ENCODE results near the gene DUOXA2.

DUOXA2 gene

GRCh38 chr15:45115312-45115820, 1.2 kb downstream of the DUOXA2 start:
- no peak overlapping the region for H3K27ac ChIP-seq (ENCODE audit: poor library complexity, severe bottlenecking)
- no peaks in the 10 kb centered on the region for H3K4me1 ChIP-seq (ENCODE audit: insufficient read depth, poor library complexity, severe bottlenecking)
- DNase-seq (ENCODE audit: low spot score) (peak; percentile 49), ATAC-seq (ENCODE audit: low read depth) (no peak)
- H3K27me3 ChIP-seq (ENCODE audit: insufficient read depth, poor library complexity, severe bottlenecking): peaks cover 69% of the 10 kb centered on the region
- TF ChIP-seq CTCF (IDR thresholded peaks at IDR 0.05; ENCODE audit: poor library complexity, severe bottlenecking): no peak
- no peaks in the 10 kb centered on the region for H3K36me3 ChIP-seq (ENCODE audit: low read depth)
- H3K9me3 ChIP-seq (ENCODE audit: severe bottlenecking): no peaks in the 10 kb centered on the region
- H3K4me3 ChIP-seq (ENCODE audit: severe bottlenecking): no peak overlapping the region

- DNase-seq (ENCODE audit: low spot score) (peak; percentile 68), ATAC-seq (ENCODE audit: low read depth) (no peak)
- no peak overlapping the region for H3K4me3 ChIP-seq (ENCODE audit: severe bottlenecking)
- H3K36me3 ChIP-seq (ENCODE audit: low read depth): no peaks in the 10 kb centered on the region
- H3K9me3 ChIP-seq (ENCODE audit: severe bottlenecking): no peaks in the 10 kb centered on the region
- H3K27ac ChIP-seq (ENCODE audit: poor library complexity, severe bottlenecking): no peak overlapping the region
- peaks cover 67% of the 10 kb centered on the region for H3K27me3 ChIP-seq (ENCODE audit: insufficient read depth, poor library complexity, severe bottlenecking)
- H3K4me1 ChIP-seq (ENCODE audit: insufficient read depth, poor library complexity, severe bottlenecking): no peaks in the 10 kb centered on the region
- TF ChIP-seq CTCF (IDR thresholded peaks at IDR 0.05; ENCODE audit: poor library complexity, severe bottlenecking): no peak
Observed at GRCh38 chr15:45116006-45116481, 1.9 kb downstream of the DUOXA2 start.

GRCh38 chr15:45116482-45117307, 2.6 kb downstream of the DUOXA2 start:
- Histone ChIP-seq H3K36me3 (ENCODE audit: low read depth) (no peaks in the 10 kb centered on the region), H3K4me3 (ENCODE audit: severe bottlenecking) (no peak overlapping the region), H3K27me3 (ENCODE audit: insufficient read depth, poor library complexity, severe bottlenecking) (peaks cover 61% of the 10 kb centered on the region), H3K9me3 (ENCODE audit: severe bottlenecking) (no peaks in the 10 kb centered on the region), H3K4me1 (ENCODE audit: insufficient read depth, poor library complexity, severe bottlenecking) (peaks cover 2% of the 10 kb centered on the region), H3K27ac (ENCODE audit: poor library complexity, severe bottlenecking) (no peak overlapping the region)
- peak; percentile 73 for DNase-seq (ENCODE audit: low spot score)
- no peak for ATAC-seq (ENCODE audit: low read depth)
- no peak for TF ChIP-seq CTCF (IDR thresholded peaks at IDR 0.05; ENCODE audit: poor library complexity, severe bottlenecking)

- DNase-seq (ENCODE audit: low spot score) (peak; percentile 47), ATAC-seq (ENCODE audit: low read depth) (no peak; the same call in 2 of the 3 replicates)
- Histone ChIP-seq H3K27me3 (ENCODE audit: insufficient read depth, poor library complexity, severe bottlenecking) (peaks cover 53% of the 10 kb centered on the region), H3K36me3 (ENCODE audit: low read depth) (no peaks in the 10 kb centered on the region), H3K9me3 (ENCODE audit: severe bottlenecking) (no peaks in the 10 kb centered on the region), H3K4me1 (ENCODE audit: insufficient read depth, poor library complexity, severe bottlenecking) (peaks cover 11% of the 10 kb centered on the region), H3K27ac (ENCODE audit: poor library complexity, severe bottlenecking) (no peak overlapping the region), H3K4me3 (ENCODE audit: severe bottlenecking) (no peak overlapping the region)
- no peak for TF ChIP-seq CTCF (IDR thresholded peaks at IDR 0.05; ENCODE audit: poor library complexity, severe bottlenecking)
Observed at GRCh38 chr15:45117308-45118130, 3.4 kb downstream of the DUOXA2 start.

Data from RWPE2 (cell line).